GM21825 (cell line): ENCODE results near the gene IL19.
"Not testable (repeated sequence)": the region's sequence is repeated elsewhere in the genome, so short reads cannot be mapped to it uniquely, and the experiment has no call there.

Experiments
- ATAC-seq: cut with Tn5 transposase; IDR thresholded peaks from one replicate; pipeline ENCODE4 v1.9.1; 2021; ENCODE audit warnings: mild to moderate bottlenecking, moderate library complexity; ENCODE audit not compliant: unreplicated experiment

Gene IL19

GRCh38 chr1:206828765-206829164 lies 58.2 kb downstream of the IL19 start:
- ATAC-seq = no peak

- no peak for ATAC-seq
Observed at GRCh38 chr1:206829282-206829681, 58.7 kb downstream of the IL19 start.

DNA sequence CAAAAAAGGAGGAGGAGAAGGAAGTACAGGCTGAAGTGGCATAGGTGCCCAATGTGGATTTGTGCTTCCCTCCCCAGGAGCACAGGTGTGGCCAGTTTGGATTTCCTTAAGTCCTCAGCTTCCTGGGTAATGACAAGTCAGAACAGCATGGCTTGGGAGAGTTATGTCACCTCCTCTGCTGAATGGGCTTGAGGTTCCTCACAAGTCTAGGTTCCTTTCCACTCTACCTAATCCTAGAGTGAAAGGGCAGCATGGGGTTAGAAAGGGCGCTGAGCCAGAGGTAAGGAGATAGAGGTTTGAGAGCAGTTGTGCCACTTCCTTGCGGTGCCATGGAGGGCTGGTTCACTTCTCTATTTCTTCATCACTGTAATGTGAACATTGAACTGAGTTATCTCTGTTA lies 59.3 kb downstream of the IL19 start:
- no peak for ATAC-seq

DNA sequence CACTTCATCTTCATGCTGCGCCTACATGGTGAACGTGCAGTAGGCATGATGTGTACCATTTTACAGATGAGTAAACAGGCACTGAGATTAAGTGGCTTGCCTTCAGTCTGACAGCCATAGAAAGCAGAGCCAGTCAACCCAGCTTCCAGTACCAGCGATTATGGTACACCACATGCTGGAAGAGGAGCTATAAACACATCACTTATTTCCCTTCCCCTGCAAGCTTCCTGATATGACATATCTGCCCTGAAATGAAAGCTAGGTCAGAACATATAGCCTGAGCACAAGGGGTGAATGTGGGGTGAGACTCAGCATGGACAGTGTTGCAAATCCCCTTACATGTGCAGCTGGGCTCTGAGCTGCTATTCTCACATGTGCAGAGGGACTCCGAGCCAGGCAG lies 61.1 kb downstream of the IL19 start:
- no peak for ATAC-seq

DNA sequence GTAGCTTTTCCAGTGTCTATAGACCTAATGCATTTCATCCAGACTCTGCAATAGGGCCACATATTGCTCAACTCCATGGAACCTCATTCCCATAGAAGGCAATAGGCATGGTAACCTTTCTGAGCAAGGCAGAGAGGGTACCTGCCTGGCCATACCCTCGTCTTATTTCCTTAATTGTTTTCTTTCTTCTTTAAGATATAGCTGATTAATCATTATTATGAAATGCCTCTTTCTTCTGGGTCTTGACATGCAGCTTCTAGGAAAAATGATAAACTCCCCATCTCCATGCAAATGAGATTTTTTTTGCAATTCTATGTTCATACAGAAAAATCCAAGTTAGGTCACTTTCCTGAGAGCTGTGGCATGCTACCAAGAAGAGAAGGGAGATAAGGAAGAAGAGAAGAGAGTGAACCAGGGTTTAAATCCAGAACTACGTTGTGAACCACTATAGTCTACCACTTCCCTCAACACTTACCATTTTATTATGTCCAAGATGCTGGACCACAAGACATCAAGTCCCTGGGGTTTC lies 61.8 kb downstream of the IL19 start:
- ATAC-seq = no peak

DNA sequence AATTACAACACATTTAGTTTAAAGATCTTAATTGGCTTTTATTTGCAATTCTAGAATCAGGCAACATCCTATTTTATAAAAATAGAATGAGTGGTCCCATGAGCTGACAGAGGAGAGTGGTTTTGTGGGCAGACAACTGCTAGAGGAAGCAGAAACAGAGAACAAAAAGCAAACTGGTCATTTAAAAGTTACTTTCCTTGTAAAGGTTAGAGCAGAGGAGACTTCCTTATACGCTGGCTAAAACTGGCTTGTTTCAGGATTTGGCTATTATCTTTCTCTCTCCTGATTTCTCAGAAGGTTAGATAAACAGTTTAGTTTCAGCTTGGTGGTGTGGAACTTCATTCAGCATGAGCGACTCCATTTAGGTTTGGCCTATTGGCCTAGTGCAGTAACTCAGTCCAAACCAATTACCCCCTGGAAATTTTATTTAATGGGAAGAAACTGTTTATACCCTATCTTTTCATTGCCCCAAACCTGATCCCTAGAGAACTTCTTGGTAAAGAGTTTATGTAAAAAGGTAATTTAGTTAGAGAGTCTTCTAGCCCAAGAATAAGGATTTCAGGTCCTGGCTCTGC lies 62.6 kb downstream of the IL19 start:
- ATAC-seq = no peak

DNA sequence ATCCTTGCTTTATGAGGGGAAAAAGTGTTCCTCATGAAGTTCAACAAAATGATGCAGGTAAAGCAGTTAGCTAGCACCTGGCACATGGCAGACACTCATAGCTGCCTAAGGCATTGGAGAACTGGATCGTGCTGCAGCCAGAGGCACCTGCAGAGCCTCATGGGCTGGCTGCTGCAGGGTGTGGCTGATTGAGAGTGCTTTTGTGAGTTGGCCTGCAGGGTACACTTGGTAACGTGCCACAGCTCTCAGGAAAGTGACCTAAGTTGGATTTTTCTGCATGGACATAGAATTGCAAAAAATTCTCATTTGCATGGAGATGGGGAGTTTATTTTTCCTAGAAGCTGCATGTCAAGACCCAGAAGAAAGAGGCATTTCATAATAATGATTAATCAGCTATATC lies 63.2 kb downstream of the IL19 start:
- no peak for ATAC-seq

DNA sequence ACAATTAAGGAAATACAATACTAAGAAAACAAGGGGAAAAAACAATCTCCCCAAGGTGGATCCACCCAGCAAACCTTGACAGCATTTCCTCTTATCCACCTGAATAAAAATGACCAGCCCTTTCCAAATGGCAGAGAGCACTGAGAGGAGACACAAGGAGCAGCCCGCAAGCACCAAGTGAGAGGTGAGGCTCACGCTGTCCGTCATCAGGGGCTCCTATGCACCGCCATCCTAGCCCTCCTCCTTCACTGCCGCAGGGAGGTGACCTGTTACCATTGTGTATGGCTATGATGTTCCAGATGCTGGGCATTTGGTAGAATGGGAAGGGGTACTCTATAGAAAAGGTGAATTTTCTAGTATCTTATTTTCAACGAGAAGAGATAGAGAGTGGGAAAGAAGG lies 63.6 kb downstream of the IL19 start:
- no peak for ATAC-seq

- ATAC-seq = no peak
Observed at GRCh38 chr1:206834711-206835110, 64.1 kb downstream of the IL19 start.

- no peak for ATAC-seq
Observed at GRCh38 chr1:206835186-206835585, 64.6 kb downstream of the IL19 start.

DNA sequence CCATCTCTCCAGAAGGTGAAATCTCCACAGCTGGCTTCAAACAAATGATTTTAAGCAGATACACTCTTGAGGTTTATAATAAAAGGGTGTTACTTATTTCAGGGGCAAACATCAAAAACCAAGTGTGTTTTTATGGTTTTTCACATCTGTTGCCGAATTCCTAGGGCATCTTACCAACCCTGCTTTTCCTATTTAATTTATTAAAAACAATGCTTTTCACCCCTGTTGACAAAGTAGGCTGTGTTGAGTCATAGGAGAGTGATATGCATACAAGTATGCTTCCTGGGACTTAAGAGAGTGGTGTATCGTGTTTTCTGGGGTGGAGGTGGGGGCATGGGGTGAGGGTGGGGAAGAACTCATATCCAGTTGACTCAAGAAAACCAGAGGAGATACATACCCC lies 65.5 kb downstream of the IL19 start:
- no peak for ATAC-seq

DNA sequence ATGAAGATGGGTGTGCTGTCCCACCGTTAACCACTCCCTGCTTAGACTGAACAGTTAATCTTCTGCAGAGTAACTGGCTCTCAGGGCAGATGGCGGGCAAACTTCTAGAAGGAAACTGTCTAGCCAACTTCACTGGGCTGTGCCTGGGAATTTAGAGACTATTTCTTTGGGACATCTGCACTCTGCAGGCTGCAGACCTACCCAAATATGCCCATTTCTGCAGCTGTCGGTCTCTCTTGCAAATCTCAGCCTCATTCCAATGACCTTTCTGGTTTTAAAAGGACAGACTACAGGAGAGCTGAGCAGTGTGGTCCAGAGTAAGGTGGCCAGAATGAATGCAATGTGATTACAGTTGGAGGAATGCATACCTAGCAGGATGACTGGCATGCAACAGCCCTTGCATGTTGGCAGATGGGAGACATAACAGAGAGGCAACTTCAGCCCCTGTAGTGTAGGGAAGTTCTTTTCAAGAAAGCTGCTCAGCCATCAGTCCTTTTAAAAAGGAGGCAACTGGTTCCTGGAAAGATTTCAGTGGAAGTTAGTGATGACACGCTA lies 68.5 kb downstream of the IL19 start:
- ATAC-seq = no peak

GRCh38 chr1:206839857-206840256 lies 69.3 kb downstream of the IL19 start:
- no peak for ATAC-seq

DNA sequence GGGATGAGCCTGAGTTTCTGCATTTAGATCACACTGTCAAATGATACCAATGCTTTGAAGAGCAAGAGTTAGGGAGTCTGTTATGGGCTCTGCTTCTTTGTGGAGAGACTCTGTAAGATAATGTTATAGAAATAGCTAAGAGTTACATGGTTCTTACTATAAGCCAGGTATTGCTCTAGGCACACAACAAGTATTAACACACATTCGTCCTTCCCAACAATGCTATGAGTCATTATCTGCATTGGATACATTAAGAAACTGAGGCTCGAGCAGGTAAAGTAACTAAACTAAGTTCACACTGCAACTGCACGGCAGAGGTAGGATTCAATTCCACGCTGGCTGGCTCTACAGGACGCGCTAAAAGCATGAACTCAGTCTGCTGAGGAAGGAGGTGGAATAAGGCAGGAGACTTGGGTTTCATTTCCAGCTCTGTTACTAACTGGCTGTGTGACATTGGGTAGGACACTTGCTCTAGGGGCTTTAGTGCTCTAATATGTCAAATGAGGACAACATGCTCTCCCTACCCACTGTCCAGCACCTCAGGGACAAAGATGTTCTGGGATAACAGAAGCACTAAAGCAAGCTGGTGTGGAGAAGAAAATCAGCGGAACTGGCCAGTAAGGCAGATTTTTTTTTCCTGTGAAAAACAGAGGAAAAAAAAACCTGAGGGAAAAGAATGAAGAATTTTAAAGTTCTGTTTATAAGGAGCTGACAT lies 71.2 kb downstream of the IL19 start:
- ATAC-seq = no peak

GRCh38 chr1:206842854-206843253 lies 72.3 kb downstream of the IL19 start:
- ATAC-seq = no peak

DNA sequence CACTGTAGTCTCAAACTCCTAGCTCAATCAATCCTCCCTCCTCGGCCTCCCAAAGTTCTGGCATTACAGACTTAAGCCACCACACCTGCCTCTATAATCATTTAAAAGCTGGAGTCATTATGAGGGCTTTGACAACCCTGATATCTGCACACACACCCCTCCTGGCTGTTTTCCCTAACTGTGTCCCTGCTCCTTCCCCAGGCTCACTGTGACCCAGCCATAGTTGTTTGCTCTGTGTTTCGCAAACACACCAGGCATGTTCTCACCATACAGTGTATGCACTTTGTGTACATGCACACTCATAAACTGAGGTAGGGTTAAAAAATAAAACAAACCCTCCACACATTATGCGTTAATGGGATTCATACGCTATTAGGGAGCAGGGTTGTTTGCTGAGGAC lies 73.1 kb downstream of the IL19 start:
- no peak for ATAC-seq

DNA sequence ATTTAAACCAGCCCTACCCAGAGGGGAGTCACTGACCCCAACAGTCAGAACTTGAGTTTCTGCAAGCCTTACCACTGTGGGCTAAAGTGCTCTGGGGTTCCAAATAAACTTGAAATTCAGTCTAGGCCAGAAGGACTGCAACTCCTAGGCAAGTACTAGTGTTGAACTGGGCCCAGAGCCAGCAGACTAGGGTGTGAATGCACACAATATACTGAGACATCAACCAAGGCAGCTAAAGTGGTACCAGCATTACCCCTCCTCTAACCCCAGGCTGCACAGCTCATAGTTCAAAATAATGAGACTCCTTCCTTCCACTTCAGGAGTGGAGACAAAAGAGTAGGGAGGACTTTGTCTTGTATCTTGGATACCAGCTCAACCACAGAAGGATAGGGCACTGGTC lies 75.9 kb downstream of the IL19 start:
- no peak for ATAC-seq

- no peak for ATAC-seq
Observed at GRCh38 chr1:206847337-206847834, 76.8 kb downstream of the IL19 start.

- ATAC-seq = no peak
Observed at GRCh38 chr1:206847946-206848345, 77.4 kb downstream of the IL19 start.

DNA sequence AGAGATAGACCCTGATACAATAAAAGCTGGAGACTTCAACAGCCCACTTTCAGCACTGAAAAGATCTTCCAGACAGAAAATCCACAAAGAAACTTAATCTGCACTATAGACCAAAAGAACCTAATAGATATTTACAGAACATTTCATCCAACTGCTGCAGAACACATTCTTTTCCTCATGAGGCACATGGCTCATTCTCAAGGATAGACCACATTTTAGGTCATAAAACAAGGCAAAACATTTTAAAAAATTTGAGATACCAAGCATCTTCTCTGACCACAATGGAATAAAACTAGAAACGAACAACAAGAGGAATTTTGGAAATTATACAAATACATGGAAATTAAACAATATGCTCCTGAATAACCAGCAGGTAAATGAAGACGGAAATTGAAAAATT lies 79.8 kb downstream of the IL19 start:
- no peak for ATAC-seq

DNA sequence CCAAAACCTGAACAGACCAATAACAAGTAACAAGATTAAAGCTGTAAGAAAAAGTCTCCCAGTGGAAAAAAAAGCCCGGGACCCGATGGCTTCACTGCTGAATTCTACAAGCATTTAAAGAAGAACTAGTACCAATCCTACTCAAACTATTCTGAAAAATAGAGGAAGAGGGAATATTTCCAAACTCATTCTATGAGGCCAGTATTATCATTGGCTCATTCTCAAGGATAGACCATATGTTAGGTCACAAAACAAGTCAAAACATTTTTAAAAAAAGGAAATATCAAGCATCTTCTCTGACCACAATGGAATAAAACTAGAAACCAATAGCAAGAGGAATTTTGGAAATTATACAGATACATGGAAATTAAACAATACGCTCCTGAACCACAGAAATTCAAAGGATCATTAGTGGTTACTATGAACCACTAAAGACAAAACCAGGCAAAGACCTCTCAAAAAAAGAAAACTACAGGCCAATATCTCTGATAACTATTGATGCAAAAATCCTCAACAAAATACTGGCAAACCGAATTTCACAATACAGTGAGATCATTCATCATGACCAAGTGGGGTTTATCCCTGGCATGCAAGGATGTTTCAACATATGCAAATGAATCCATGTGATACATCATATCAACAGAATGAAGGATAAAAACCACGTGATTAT lies 80.9 kb downstream of the IL19 start:
- ATAC-seq = no peak

DNA sequence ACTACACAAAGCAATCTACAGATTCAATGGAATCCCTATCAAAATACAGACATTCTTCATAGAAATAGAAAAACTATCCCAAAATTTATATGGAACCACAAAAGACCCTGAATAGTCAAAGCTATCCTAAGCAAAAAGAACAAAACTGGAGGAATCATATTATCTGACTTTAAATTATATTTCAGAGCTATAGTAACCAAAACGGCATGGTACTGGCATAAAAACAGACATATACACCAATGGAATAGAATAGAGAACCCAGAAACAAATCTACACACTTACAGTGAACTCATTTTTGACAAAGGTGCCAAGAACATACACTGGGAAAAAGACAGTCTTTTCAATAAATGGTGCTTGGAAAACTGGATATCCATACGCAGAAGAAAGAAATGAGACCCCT lies 82.1 kb downstream of the IL19 start:
- not testable (repeated sequence) for ATAC-seq
